Lung (tissue), 12 donors: ENCODE data around the gene LMTK2. TPM values are rescaled to one million over a fixed set of nuclear protein-coding genes. Genes with fewer than 3 reads are reported as not detected.
A peak's percentile ranks its signal among the peaks of the same experiment; 100 is the strongest.

Source experiments
- ATAC-seq: fragments of 200-7000 bp; cut with Tn5 transposase; one replicate; pipeline ENCODE4 v1.9.1; 2020; ENCODE audit warnings: moderate number of reproducible peaks; ENCODE audit not compliant: insufficient read depth, low FRiP score
- DNase-seq, 3 donors: peaks; one replicate each; pipeline ENCODE4 v3.0.0-alpha.2; 2013 to 2017
- H3K27ac ChIP-seq, 2 donors: one replicate each; pipeline ENCODE4 v1.5.1; 2013; ENCODE audit warnings: mild to moderate bottlenecking in 2 of 2, moderate library complexity in 2 of 2, control low read depth in 1 of 2, inconsistent platforms in 1 of 2, low read depth in 1 of 2, low read length in 1 of 2
- H3K27me3 ChIP-seq, 3 donors: one replicate each; pipeline ENCODE4 v1.5.1; 2013; ENCODE audit warnings: low read length in 2 of 3; ENCODE audit not compliant: control insufficient read depth in 3 of 3, insufficient read depth in 3 of 3
- H3K36me3 ChIP-seq, 4 donors: one replicate each; pipeline ENCODE4 v1.5.1; 2013; ENCODE audit warnings: low read length in 4 of 4, mild to moderate bottlenecking in 1 of 4, moderate library complexity in 1 of 4; ENCODE audit not compliant: control insufficient read depth in 4 of 4, insufficient read depth in 4 of 4
- H3K4me1 ChIP-seq, 5 donors: one replicate each; pipeline ENCODE4 v1.5.1; 2013; ENCODE audit warnings: low read length in 5 of 5, mild to moderate bottlenecking in 2 of 5, moderate library complexity in 1 of 5; ENCODE audit not compliant: control insufficient read depth in 5 of 5, insufficient read depth in 5 of 5
- H3K4me3 ChIP-seq: one replicate; pipeline ENCODE4 v1.5.1; 2013; ENCODE audit warnings: mild to moderate bottlenecking, control low read depth, moderate library complexity
- H3K9ac ChIP-seq, 2 donors: one replicate each; pipeline ENCODE4 v1.5.1; 2013; ENCODE audit warnings: low read length in 2 of 2, control low read depth in 1 of 2; ENCODE audit not compliant: insufficient read depth in 1 of 2
- H3K9me3 ChIP-seq, 4 donors: one replicate each; pipeline ENCODE4 v1.5.1; 2013; ENCODE audit warnings: low read length in 3 of 4, mild to moderate bottlenecking in 1 of 4, moderate library complexity in 1 of 4; ENCODE audit not compliant: control insufficient read depth in 4 of 4, insufficient read depth in 3 of 4
- CTCF ChIP-seq: IDR thresholded peaks from 2 replicates; pipeline ENCODE4 v1.5.1; 2012; ENCODE audit warnings: mild to moderate bottlenecking; ENCODE audit errors: control extremely low read depth, extremely low read depth
- WGBS, 2 donors: extraction: QIAGEN DNeasy Blood & Tissue Kit; methylation state at CpG; one replicate each; pipeline ENCODE4 v1.1.7; 2013; 5-methylcytosine and 5-hydroxymethylcytosine counted together
- polyA plus RNA-seq, 2 donors: library from polyadenylated mRNA; stranded (reverse); fragments of 200-250 nt; gene quantifications; one replicate each; pipeline ENCODE4 v1.2.1, GENCODE V29; 2013
- total RNA-seq, 2 donors: library from RNA; depleted of rRNA in 1 of 2; stranded (reverse); fragments of >200 nt in 1 of 2; gene quantifications; one replicate each; pipeline ENCODE4 v1.2.1, GENCODE V29; 2014 to 2021
- donor health status: control.
- donor health status: control.
- donor health status: Bipolar disorder and iron deficiency.
- donor health status: healthy.
- donor health status: DM: yes; HTN: yes; CAD: no.

The LMTK2 gene
- total and polyA plus RNA-seq, 4 donors: 6.6 to 25.8 (median 15.7) TPM

GRCh38 chr7:98125759-98126158, 19.1 kb downstream of the LMTK2 start:
- Histone ChIP-seq H3K27ac (no peak overlapping the region), H3K27me3 (no peaks in the 10 kb centered on the region), H3K9me3 (no peaks in the 10 kb centered on the region), H3K4me1 (peaks cover 0 to 15% (median 8%) of the 10 kb centered on the region in 5 donors), H3K36me3 (peaks cover 0 to 2% (median 0%) of the 10 kb centered on the region in 4 donors), H3K4me3 (no peak overlapping the region), H3K9ac (no peak overlapping the region)
- WGBS, 2 donors: 43 to 73% methylated on average over 6 of the region's 6 CpGs
- TF ChIP-seq CTCF: no peak
- no peak for DNase-seq
- ATAC-seq: no peak

- Histone ChIP-seq H3K27ac (peak overlapping the region in 1 of 2 donors; percentile 11), H3K9me3 (no peaks in the 10 kb centered on the region), H3K4me3 (no peak overlapping the region), H3K9ac (no peak overlapping the region), H3K27me3 (no peaks in the 10 kb centered on the region), H3K4me1 (peaks cover 0 to 16% (median 8%) of the 10 kb centered on the region in 5 donors), H3K36me3 (peaks cover 0 to 2% (median 0%) of the 10 kb centered on the region in 4 donors)
- WGBS, 2 donors: 72 to 83% methylated on average over 13 of the region's 13 CpGs
- DNase-seq (no peak), ATAC-seq (no peak)
- TF ChIP-seq CTCF: no peak
These were observed 19.9 kb downstream of the LMTK2 start for GRCh38 chr7:98126311-98127142.

GRCh38 chr7:98128346-98128745, 21.7 kb downstream of the LMTK2 start:
- no peaks in the 10 kb centered on the region for H3K9me3 ChIP-seq
- ATAC-seq (no peak), DNase-seq (no peak)
- 97 to 98% methylated on average over 8 of the region's 8 CpGs for WGBS, 2 donors
- H3K27ac ChIP-seq: no peak overlapping the region
- peaks cover 0 to 16% (median 3%) of the 10 kb centered on the region in 5 donors for H3K4me1 ChIP-seq
- H3K36me3 ChIP-seq: peaks cover 0 to 2% (median 0%) of the 10 kb centered on the region in 4 donors
- H3K4me3 ChIP-seq: no peak overlapping the region
- no peaks in the 10 kb centered on the region for H3K27me3 ChIP-seq
- TF ChIP-seq CTCF: no peak
- no peak overlapping the region for H3K9ac ChIP-seq
